ENCODE results near the gene RFTN1.

DNA sequence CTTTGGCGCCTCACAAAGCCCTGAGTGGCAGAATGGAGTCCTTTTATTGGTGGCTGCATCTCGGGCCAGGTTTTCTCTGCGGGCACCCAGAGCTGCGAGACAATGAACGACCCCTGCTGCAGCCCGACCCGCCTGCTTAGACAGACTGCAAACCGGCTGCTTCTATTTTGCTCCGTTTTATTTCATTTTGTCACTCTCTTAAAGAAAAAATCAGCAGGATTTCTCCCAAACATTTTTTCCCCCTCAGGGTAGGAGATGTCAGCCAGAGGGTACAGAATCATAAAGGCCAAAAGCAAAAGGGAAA, 183.7 kb downstream of the RFTN1 start:
- TF ChIP-seq NANOG (IDR thresholded peaks at IDR 0.05; ENCODE audit: borderline replicate concordance): no peak
- TF ChIP-seq, protein P1, sequence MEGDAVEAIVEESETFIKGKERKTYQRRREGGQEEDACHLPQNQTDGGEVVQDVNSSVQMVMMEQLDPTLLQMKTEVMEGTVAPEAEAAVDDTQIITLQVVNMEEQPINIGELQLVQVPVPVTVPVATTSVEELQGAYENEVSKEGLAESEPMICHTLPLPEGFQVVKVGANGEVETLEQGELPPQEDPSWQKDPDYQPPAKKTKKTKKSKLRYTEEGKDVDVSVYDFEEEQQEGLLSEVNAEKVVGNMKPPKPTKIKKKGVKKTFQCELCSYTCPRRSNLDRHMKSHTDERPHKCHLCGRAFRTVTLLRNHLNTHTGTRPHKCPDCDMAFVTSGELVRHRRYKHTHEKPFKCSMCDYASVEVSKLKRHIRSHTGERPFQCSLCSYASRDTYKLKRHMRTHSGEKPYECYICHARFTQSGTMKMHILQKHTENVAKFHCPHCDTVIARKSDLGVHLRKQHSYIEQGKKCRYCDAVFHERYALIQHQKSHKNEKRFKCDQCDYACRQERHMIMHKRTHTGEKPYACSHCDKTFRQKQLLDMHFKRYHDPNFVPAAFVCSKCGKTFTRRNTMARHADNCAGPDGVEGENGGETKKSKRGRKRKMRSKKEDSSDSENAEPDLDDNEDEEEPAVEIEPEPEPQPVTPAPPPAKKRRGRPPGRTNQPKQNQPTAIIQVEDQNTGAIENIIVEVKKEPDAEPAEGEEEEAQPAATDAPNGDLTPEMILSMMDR (conservative IDR thresholded peaks at IDR 0.05; ENCODE audit: low read depth in 2 of 2): no peak

Measured in GM23338 (cell line).